GM18502 (cell line): Measurements from ENCODE around the gene OLFM1.

Source experiments
- ATAC-seq: cut with Tn5 transposase; IDR thresholded peaks from one replicate; pipeline ENCODE4 v1.9.1; 2021; ENCODE audit warnings: mild to moderate bottlenecking; ENCODE audit not compliant: unreplicated experiment, poor library complexity

The OLFM1 gene

DNA sequence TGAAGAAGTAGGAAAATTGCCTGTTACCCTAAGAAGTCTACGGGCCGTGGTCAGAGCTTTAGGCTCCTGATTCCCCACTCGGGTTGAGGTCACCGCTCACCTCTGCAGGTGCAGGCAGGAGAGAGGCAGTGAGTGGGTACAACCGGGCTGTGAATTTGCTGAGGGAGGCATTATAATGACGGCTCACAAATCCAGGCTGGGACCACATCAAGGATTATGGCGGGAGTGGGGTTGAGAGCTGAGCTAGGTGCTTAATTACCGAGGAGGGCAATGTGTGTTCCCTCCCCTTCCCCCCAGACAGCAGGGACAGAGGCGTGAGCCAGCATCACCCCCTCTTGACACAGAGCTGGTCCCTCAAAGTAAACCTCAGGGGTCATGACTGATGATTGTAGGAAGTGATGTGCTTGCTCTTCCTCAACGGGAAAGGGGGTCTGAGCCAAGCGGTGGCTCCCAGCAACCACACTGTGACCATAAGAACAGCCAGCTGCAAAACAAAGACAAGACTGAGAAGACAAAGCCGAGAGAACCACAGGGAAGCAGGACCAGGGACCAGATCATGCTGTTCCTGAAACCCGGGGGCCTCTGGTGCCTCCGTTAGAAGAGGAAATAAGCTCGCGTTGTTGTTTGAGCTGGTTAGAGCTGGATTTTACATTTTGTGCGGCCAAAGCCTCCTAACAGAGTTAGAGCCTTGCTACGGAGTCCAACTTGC lies 77.7 kb downstream of the OLFM1 start:
- no peak for ATAC-seq

GRCh38 chr9:135165756-135166519 lies 78.5 kb downstream of the OLFM1 start:
- no peak for ATAC-seq

- ATAC-seq: no peak
Measured at GRCh38 chr9:135166565-135166964, 79.1 kb downstream of the OLFM1 start.

DNA sequence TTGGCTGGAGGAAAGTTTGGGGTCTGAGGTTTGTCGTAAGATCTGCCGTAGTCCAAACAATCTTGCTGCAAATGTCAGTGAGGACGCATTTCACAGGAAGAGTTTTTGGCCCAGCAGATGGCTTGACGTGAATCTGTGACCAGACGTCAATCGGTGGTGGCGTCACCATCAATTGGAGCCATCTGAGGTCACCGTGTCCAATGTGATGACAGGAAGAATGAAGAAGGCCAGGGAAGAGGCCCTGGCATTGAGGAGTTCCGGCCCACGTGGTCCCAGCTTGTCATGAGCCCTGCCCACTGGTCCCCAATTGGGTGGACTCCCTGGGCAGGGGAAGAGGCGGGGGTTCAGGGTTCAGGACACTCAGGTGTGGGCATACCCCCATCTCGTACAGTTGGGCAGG lies 79.9 kb downstream of the OLFM1 start:
- no peak for ATAC-seq

DNA sequence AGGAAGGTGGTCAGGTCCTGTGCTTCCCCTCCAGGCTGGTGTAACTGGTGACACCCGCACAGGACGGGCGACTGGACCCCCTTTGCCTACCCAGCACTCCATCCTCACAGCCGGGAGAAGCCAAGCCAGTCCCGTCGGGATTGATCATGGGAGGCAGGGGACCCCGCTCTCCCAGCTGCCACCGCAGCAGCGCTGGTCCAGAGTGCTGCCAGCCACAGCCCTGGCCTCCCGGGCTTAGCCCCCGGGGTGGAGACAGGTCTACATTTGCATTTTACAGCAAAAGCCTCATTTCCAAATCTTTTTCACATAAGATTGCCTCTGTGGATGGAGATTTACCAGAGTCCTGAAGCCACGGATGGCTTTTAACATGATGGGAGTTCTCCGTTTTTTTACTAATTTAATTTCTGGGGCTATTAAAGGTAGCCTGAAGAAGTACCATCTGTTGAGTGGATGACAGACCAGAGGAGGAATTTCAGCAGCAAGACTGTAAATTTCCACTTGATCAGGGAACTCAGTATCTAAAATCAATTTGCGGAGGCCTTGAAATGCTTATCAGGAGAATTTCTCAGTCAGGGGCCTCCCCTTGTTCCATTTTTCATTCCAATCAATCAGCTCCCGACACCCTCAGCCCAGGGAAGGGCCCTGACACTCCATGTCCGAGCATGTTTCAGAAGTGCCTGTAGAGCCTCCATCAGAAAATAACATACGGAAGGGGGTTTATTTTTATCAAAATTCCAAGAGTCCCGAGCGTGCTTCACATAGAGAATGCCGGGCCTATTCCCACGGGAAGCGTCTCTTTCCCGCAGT lies 80.6 kb downstream of the OLFM1 start:
- ATAC-seq: no peak

GRCh38 chr9:135169709-135170226 lies 82.3 kb downstream of the OLFM1 start:
- no peak for ATAC-seq

GRCh38 chr9:135170535-135170934 lies 83.1 kb downstream of the OLFM1 start:
- ATAC-seq: no peak
